Transverse colon (tissue), 3 donors: Measurements from ENCODE around the gene RNGTT.

Experiments used
- CTCF ChIP-seq, 5 experiments: fragments of 200-600 bp in 3 of 5; fragments of 450-650 bp in 2 of 5; sonication (generic) in 3 of 5; IDR thresholded peaks; 1 replicate in 2 of 5; 2 replicates in 3 of 5; pipeline ENCODE4 v1.5.1; 2016 to 2017; ENCODE audit warnings: antibody characterized with exemption in 5 of 5, inconsistent platforms in 3 of 5, mild to moderate bottlenecking in 2 of 5, moderate library complexity in 1 of 5
- EP300 ChIP-seq: sonication (generic); formaldehyde crosslinking; IDR thresholded peaks from one replicate; pipeline ENCODE4 v1.6.1; 2017; ENCODE audit warnings: antibody characterized with exemption, low read depth
- POLR2A ChIP-seq: fragments of 450-650 bp; IDR thresholded peaks from one replicate; pipeline ENCODE4 v1.6.1; 2016; ENCODE audit warnings: antibody characterized with exemption, mild to moderate bottlenecking, moderate library complexity

- TF ChIP-seq CTCF (IDR thresholded peaks at IDR 0.05) (no peak), POLR2A (no peak), EP300 (no peak)
Measured at GRCh38 chr6:88641178-88641903, 322.1 kb downstream of the RNGTT start.
